NCI-H460 (cell line): ENCODE results near the gene GOSR2. TPM values are rescaled to one million over a fixed set of nuclear protein-coding genes. Genes with fewer than 3 reads are reported as not detected.

Experiments
- DNase-seq: peaks from one replicate; pipeline ENCODE4 v3.0.0-alpha.2; 2016; ENCODE audit warnings: low read depth; ENCODE audit errors: extremely low read depth
- polyA plus RNA-seq: library from polyadenylated mRNA; depleted of rRNA; stranded (reverse); fragments of >200 nt; gene quantifications from 2 replicates; pipeline ENCODE4 v1.2.3, GENCODE V29; 2014; cell fraction: nucleus; rRNA removed
- total RNA-seq: library from RNA; depleted of rRNA; stranded (reverse); fragments of >200 nt; shearing (Covaris generic); gene quantifications from 2 replicates; pipeline ENCODE4 v1.2.3, GENCODE V29; 2014; rRNA removed

The GOSR2 gene
- total RNA-seq = 26.2 and 29.0 TPM in 2 replicates
- 36.2 and 39.6 TPM in 2 replicates for polyA plus RNA-seq

GRCh38 chr17:46922804-46923635 lies at the start of gene GOSR2:
Gene GOSR2, plus strand, starts transcription at chr17:46923160. Its CDS starts 33 bp downstream, at chr17:46923193.
- DNase-seq = peak; percentile 84

GRCh38 chr17:46873941-46874645 lies 48.9 kb upstream of the GOSR2 start:
- no peak for DNase-seq

- DNase-seq = no peak
These were observed 48.1 kb upstream of the GOSR2 start for GRCh38 chr17:46874906-46875305.

- DNase-seq = no peak
These were observed 47.1 kb upstream of the GOSR2 start for GRCh38 chr17:46875849-46876352.

- DNase-seq = no peak
These were observed 46.5 kb upstream of the GOSR2 start for GRCh38 chr17:46876353-46876887.

- no peak for DNase-seq
These were observed 46.0 kb upstream of the GOSR2 start for GRCh38 chr17:46876926-46877325.

- DNase-seq = no peak
These were observed 45.5 kb upstream of the GOSR2 start for GRCh38 chr17:46877466-46877865.

- DNase-seq = no peak
These were observed 44.9 kb upstream of the GOSR2 start for GRCh38 chr17:46878055-46878454.

- no peak for DNase-seq
These were observed 43.9 kb upstream of the GOSR2 start for GRCh38 chr17:46879101-46879500.

GRCh38 chr17:46881015-46881414 lies 41.9 kb upstream of the GOSR2 start:
- DNase-seq = no peak

- DNase-seq = no peak
These were observed 40.3 kb upstream of the GOSR2 start for GRCh38 chr17:46882666-46883065.

- DNase-seq = no peak
These were observed 39.0 kb upstream of the GOSR2 start for GRCh38 chr17:46883871-46884520.

GRCh38 chr17:46884552-46884951 lies 38.4 kb upstream of the GOSR2 start:
- no peak for DNase-seq

- no peak for DNase-seq
These were observed 37.3 kb upstream of the GOSR2 start for GRCh38 chr17:46885415-46886309.

- DNase-seq = no peak
These were observed 36.7 kb upstream of the GOSR2 start for GRCh38 chr17:46886310-46886663.

- no peak for DNase-seq
These were observed 35.2 kb upstream of the GOSR2 start for GRCh38 chr17:46887717-46888116.

- DNase-seq = no peak
These were observed 34.2 kb upstream of the GOSR2 start for GRCh38 chr17:46888727-46889126.

- DNase-seq = no peak
These were observed 33.4 kb upstream of the GOSR2 start for GRCh38 chr17:46889519-46889918.

- no peak for DNase-seq
These were observed 32.9 kb upstream of the GOSR2 start for GRCh38 chr17:46889992-46890564.

- DNase-seq = no peak
These were observed 32.3 kb upstream of the GOSR2 start for GRCh38 chr17:46890638-46891037.
